GM23338 (cell line): ENCODE results near the gene JAM2. TPM values are rescaled to one million over a fixed set of nuclear protein-coding genes. Genes with fewer than 3 reads are reported as not detected.

ENCODE experiments used
- ATAC-seq: fragments of 200-7000 bp; cut with Tn5 transposase; 3 replicates; pipeline ENCODE4 v1.9.1; 2020
- DNase-seq: peaks from one replicate; pipeline ENCODE4 v3.0.0-alpha.2; 2015; ENCODE audit warnings: low spot score
- H2AFZ ChIP-seq: fragments of 200-600 bp; sonication (generic); 2 replicates; pipeline ENCODE4 v1.8.0; 2016; ENCODE audit warnings: antibody characterized with exemption, mild to moderate bottlenecking, moderate library complexity
- H3F3A ChIP-seq: fragments of 200-600 bp; sonication (generic); replicated peaks from 2 replicates; pipeline ENCODE4 v1.8.0; 2017; ENCODE audit warnings: antibody characterized with exemption, mixed run types, low read depth
- H3K27ac ChIP-seq: fragments of 200-600 bp; sonication (generic); 2 replicates; pipeline ENCODE4 v1.6.1; 2016; ENCODE audit warnings: low read depth
- H3K27me3 ChIP-seq: fragments of 200-600 bp; sonication (generic); 2 replicates; pipeline ENCODE4 v1.8.0; 2016; ENCODE audit warnings: mild to moderate bottlenecking, mixed run types, moderate library complexity; ENCODE audit not compliant: insufficient read depth
- H3K36me3 ChIP-seq: fragments of 200-600 bp; sonication (generic); 2 replicates; pipeline ENCODE4 v1.8.0; 2016; ENCODE audit warnings: mild to moderate bottlenecking; ENCODE audit not compliant: insufficient read depth
- H3K4me1 ChIP-seq: fragments of 200-600 bp; sonication (generic); 2 replicates; pipeline ENCODE4 v1.8.0; 2016; ENCODE audit warnings: mild to moderate bottlenecking, moderate library complexity; ENCODE audit not compliant: insufficient read depth
- H3K4me2 ChIP-seq: fragments of 200-600 bp; sonication (generic); 2 replicates; pipeline ENCODE4 v1.7.1; 2017; ENCODE audit warnings: mixed run types
- H3K4me3 ChIP-seq: fragments of 200-600 bp; sonication (generic); 2 replicates; pipeline ENCODE4 v1.6.1; 2016; ENCODE audit warnings: mixed run types
- H3K79me2 ChIP-seq: fragments of 200-600 bp; sonication (generic); replicated peaks from 2 replicates; pipeline ENCODE4 v1.8.0; 2017; ENCODE audit warnings: mild to moderate bottlenecking; ENCODE audit not compliant: insufficient read depth
- H3K9me2 ChIP-seq: fragments of 200-600 bp; sonication (generic); 2 replicates; pipeline ENCODE4 v1.8.0; 2017; ENCODE audit not compliant: insufficient read depth
- H4K20me1 ChIP-seq: fragments of 200-600 bp; sonication (generic); replicated peaks from 2 replicates; pipeline ENCODE4 v1.8.0; 2017; ENCODE audit warnings: mild to moderate bottlenecking; ENCODE audit not compliant: insufficient read depth
- H3K27ac Mint-ChIP-seq: 2 replicates; pipeline ENCODE4 v1.8.0; 2020; ENCODE audit warnings: inconsistent platforms, mild to moderate bottlenecking, moderate library complexity, mixed read lengths
- H3K27me3 Mint-ChIP-seq: 3 replicates; pipeline ENCODE4 v1.8.0; 2022; ENCODE audit warnings: low read depth, mild to moderate bottlenecking, moderate library complexity, mixed read lengths, inconsistent platforms; ENCODE audit not compliant: insufficient read depth, poor library complexity
- H3K36me3 Mint-ChIP-seq: 3 replicates; pipeline ENCODE4 v1.8.0; 2021; ENCODE audit warnings: low read depth, mild to moderate bottlenecking, inconsistent platforms, moderate library complexity, mixed read lengths
- H3K4me1 Mint-ChIP-seq: 3 replicates; pipeline ENCODE4 v1.8.0; 2020; ENCODE audit warnings: mild to moderate bottlenecking, inconsistent platforms, mixed read lengths
- H3K4me3 Mint-ChIP-seq: 3 replicates; pipeline ENCODE4 v1.8.0; 2021; ENCODE audit warnings: moderate library complexity, mild to moderate bottlenecking, inconsistent platforms, mixed read lengths
- H3K9me3 Mint-ChIP-seq: 3 replicates; pipeline ENCODE4 v1.8.0; 2020; ENCODE audit warnings: moderate library complexity, mild to moderate bottlenecking, inconsistent platforms, mixed read lengths
- CTCF ChIP-seq, 2 experiments: fragments of 200-600 bp in 1 of 2; sonication (generic) in 1 of 2; conservative IDR thresholded peaks; 2 replicates each; pipeline versions ENCODE4 v1.5.1 to v1.6.1; 2016 to 2017; ENCODE audit warnings: antibody characterized with exemption in 2 of 2, low read depth in 2 of 2, mild to moderate bottlenecking in 2 of 2, moderate library complexity in 1 of 2
- ETS1 ChIP-seq: IDR thresholded peaks from 2 replicates; pipeline ENCODE4 v1.6.1; 2016; ENCODE audit warnings: antibody characterized with exemption
- EZH2phosphoT487 ChIP-seq: fragments of 200-600 bp; sonication (generic); IDR thresholded peaks from one replicate; pipeline ENCODE4 v1.8.1; 2018; ENCODE audit warnings: antibody characterized with exemption; ENCODE audit not compliant: unreplicated experiment
- JUNB ChIP-seq: IDR thresholded peaks from one replicate; pipeline ENCODE4 v1.6.1; 2016; ENCODE audit warnings: antibody characterized with exemption; ENCODE audit not compliant: unreplicated experiment
- NANOG ChIP-seq: IDR thresholded peaks from 2 replicates; pipeline ENCODE4 v1.6.1; 2016; ENCODE audit warnings: antibody characterized with exemption, borderline replicate concordance
- POLR2AphosphoS5 ChIP-seq: IDR thresholded peaks from 2 replicates; pipeline ENCODE4 v1.6.1; 2016; ENCODE audit warnings: antibody characterized with exemption, low read depth
- REST ChIP-seq: IDR thresholded peaks from one replicate; pipeline ENCODE4 v1.6.1; 2018; ENCODE audit warnings: antibody characterized with exemption; ENCODE audit not compliant: unreplicated experiment
- STAT1 ChIP-seq: IDR thresholded peaks from one replicate; pipeline ENCODE4 v1.6.1; 2016; ENCODE audit warnings: antibody characterized with exemption; ENCODE audit not compliant: unreplicated experiment
- ZNF114 ChIP-seq: fragments of 250-450 bp; sonication (Bioruptor Pico); IDR thresholded peaks from 2 replicates; pipeline ENCODE4 v1.5.0; 2020; ENCODE audit warnings: mild to moderate bottlenecking, moderate library complexity
- ZNF331 ChIP-seq: fragments of 250-450 bp; sonication (Bioruptor Pico); IDR thresholded peaks from 2 replicates; pipeline ENCODE4 v1.5.0; 2020; ENCODE audit warnings: low read depth, mild to moderate bottlenecking, moderate library complexity
- polyA plus RNA-seq: library from polyadenylated mRNA; unstranded; fragments of >200 nt; fragmentation: Nextera tagmentation; extraction: Ambion mirVana; gene quantifications from 2 replicates; pipeline ENCODE4 v1.2.1, GENCODE V29; 2016
- total RNA-seq: library from RNA; depleted of rRNA; stranded (reverse); fragments of >200 nt; shearing (Covaris generic); gene quantifications from 2 replicates; pipeline ENCODE4 v1.2.3, GENCODE V29; 2014

Gene JAM2
- total and polyA plus RNA-seq, 2 experiments from 2014 or later, result 4.9 to 14.6 TPM

GRCh38 chr21:25757531-25757930 is 118.5 kb downstream of the JAM2 start:
- Mint-ChIP-seq H3K9me3 (no peaks in the 10 kb centered on the region), H3K4me1 (no peaks in the 10 kb centered on the region), H3K36me3 (peaks cover 23% of the 10 kb centered on the region), H3K27ac (no peak overlapping the region), H3K4me3 (no peak overlapping the region), H3K27me3 (peaks cover 2% of the 10 kb centered on the region)
- ATAC-seq, result no peak
- H2AFZ ChIP-seq, result no peak overlapping the region
- no peaks in the 10 kb centered on the region for H3F3A ChIP-seq
- TF ChIP-seq ETS1, result no peak
- TF ChIP-seq ZNF114 (CRISPR knock-in tag), result no peak
- no peak for TF ChIP-seq REST
- no peak for TF ChIP-seq ZNF331 (CRISPR knock-in tag)
- no peak for TF ChIP-seq POLR2AphosphoS5
- TF ChIP-seq CTCF (conservative IDR thresholded peaks at IDR 0.05; ENCODE audit: low read depth in 2 of 2), result no peak
- no peak overlapping the region for H3K27ac ChIP-seq
- H3K4me2 ChIP-seq, result no peak overlapping the region
- H3K36me3 ChIP-seq, result peaks cover 12% of the 10 kb centered on the region
- H3K79me2 ChIP-seq, result no peaks in the 10 kb centered on the region
- no peaks in the 10 kb centered on the region for H3K9me2 ChIP-seq
- H3K4me3 ChIP-seq, result no peak overlapping the region
- H4K20me1 ChIP-seq, result 0 out of 2 replicates have a peak, but pooled peaks cover 9% of the 10 kb centered on the region
- no peaks in the 10 kb centered on the region for H3K4me1 ChIP-seq
- H3K27me3 ChIP-seq, result no peaks in the 10 kb centered on the region
- DNase-seq, result no peak

- H3K4me1 Mint-ChIP-seq, result no peaks in the 10 kb centered on the region
- Histone ChIP-seq H4K20me1 (0 out of 2 replicates have a peak, but pooled peaks cover 6% of the 10 kb centered on the region), H3K27ac (no peak overlapping the region), H3K4me3 (no peak overlapping the region), H3K9me2 (no peaks in the 10 kb centered on the region), H2AFZ (no peak overlapping the region), H3K36me3 (peaks cover 14% of the 10 kb centered on the region), H3K4me1 (no peaks in the 10 kb centered on the region), H3K4me2 (no peak overlapping the region), H3F3A (no peaks in the 10 kb centered on the region), H3K27me3 (no peaks in the 10 kb centered on the region), H3K79me2 (no peaks in the 10 kb centered on the region)
- ATAC-seq (no peak), DNase-seq (no peak)
- peaks cover 30% of the 10 kb centered on the region for H3K36me3 Mint-ChIP-seq
- no peak overlapping the region for H3K27ac Mint-ChIP-seq
- H3K4me3 Mint-ChIP-seq, result no peak overlapping the region
- no peaks in the 10 kb centered on the region for H3K9me3 Mint-ChIP-seq
- H3K27me3 Mint-ChIP-seq, result peaks cover 2% of the 10 kb centered on the region
- TF ChIP-seq NANOG (no peak), POLR2AphosphoS5 (no peak), EZH2phosphoT487 (no peak), CTCF (conservative IDR thresholded peaks at IDR 0.05; ENCODE audit: low read depth in 2 of 2) (no peak), ZNF114 (CRISPR knock-in tag) (no peak), STAT1 (no peak), JUNB (no peak)
Observed at GRCh38 chr21:25759573-25759972, 120.5 kb downstream of the JAM2 start.
